NCI-H1436 (cell line): ENCODE results near the gene CLSTN1.
A peak's percentile ranks its signal among the peaks of the same experiment; 100 is the strongest.
"Not testable (repeated sequence)": the region's sequence is repeated elsewhere in the genome, so short reads cannot be mapped to it uniquely, and the experiment has no call there.

ENCODE experiments used
- DNase-seq: peaks from one replicate; lab custom pipeline; 2025; lab: John Stamatoyannopoulos, UW

Gene CLSTN1

DNA sequence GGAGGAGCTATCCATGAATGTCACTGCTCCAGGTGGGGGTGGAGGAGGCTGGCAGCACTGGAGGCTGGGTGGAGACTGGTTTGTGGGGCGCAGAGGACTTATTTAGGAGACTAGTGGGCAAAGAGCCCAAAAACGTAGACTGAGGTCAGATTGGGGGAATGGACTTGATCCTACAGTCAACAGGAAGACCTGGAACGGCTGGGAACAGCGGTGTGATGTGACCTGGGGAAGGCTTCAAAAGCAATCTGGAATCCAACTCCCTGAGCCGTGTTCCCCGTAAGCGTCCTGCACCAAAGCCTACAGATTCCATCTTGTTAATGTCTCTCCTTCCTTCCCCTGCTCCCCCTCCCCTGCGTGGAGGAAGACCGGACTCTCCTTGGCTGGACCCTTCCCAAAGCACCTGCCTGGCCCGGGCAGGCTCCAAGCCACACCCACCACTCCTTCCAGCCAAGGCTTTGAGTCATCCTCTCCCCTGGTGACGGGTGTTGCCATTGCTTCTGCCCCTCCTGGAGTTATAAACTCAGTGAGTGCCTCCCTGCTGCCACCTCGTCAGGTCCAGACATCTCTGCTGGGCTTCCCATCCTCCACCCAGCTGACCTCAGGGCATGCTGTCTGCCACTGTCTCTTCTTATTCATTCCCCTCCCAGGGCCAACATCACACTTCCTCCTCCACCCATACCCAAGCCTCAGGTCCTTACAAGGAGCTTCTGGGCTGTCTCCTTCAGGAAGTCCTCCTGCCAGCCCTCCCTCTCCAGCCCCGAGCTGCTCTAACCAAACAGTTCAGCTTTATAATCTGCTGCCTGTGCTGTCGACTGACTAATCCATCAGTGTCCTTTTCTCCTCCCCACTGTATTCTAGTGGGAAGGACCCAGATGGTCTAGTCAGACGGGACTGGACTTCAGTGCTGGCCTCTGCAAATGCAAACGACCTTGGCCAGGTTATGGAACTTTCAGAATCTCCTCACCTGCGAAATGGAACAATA lies 1.6 kb upstream of the CLSTN1 start:
- peak; percentile 19 for DNase-seq

DNA sequence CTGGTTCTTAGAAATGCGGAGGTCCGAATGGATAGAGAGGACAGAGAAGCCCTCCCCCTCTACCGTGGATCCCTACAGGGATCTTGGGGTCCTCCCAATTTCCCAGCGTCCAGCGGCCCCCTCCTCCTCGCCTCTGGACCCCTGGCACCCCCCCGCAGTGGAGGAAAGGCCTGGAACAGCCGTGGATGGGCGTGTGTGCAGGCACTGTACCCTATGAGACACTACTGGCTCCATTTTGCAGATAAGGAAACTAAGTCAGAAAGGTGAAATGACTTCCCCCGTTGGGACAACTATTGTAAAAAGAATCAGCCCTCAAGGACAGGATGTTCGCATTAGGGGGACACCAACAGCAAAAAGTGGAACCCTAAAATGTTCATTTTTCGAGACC lies 931 bp upstream of the CLSTN1 start:
- DNase-seq = no peak

DNA sequence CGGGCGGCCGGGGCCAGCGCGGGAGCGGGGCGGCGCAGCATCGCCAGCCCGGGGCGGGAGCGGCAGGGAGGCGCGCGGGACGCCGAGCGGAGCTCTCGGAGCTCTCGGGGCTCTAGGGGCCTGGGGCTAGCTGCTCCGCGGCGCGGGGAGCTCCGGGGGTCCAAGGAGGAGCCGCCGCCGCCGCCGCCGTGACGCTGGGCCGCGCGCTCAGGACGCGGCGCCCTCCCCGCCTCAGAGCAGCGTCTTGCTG lies 147 bp downstream of the CLSTN1 start:
- no peak for DNase-seq

DNA sequence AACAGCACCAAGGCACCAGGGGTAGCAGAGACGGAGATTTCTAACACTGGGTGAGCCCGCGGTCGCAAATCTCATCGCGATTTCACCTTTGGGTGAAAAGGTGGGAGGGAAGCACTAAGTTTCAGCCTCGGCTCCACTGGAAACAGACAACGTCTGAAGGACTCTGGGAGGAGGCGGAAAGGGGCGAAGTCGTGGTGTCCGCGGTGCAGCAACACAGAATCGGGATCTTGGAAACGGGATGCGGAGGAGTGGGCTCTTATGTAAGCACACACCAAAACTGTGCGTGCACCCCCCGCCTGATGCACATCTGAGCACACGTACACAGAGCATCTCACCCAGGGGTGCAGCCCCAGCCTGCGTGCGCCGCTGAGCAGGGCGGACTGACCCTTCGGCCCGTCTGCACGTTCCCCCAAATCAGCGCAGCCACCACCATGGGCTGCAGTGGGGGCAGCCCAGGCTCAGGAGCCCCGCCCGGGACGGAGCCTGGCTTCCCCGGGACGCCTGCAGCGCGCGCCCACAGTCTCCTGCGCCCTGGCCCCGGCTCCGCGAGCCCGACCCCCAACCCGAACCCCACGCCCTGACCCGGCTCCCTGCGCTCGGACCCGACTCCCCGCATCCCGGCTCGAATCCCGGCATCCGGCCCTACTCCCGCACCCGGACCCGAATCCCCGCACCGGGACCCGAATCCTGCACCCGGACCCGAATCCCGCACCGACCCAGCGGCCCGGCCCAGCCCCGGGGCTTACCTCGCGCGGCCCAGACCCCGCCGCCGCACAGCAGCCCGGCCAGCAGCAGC lies 670 bp downstream of the CLSTN1 start:
- no peak for DNase-seq

DNA sequence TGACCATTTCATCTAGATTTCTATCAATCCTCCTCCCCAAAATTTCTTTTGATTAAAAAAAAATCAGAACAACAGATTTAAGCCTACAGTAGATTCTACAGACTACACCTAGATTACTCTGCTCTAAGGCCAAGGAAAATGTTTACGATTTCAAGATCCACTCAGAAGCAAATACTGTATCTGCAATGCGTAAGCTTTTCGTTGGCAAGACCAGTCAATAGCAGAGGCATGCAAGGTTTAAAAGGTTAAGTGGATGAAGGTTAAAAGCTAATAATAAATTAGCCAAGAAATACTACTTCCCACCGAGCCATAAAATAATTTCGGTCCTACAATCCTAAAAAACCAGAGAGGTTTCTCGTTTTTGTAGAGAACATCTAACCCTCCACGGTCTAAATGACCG lies 1.3 kb downstream of the CLSTN1 start:
- no peak for DNase-seq

DNA sequence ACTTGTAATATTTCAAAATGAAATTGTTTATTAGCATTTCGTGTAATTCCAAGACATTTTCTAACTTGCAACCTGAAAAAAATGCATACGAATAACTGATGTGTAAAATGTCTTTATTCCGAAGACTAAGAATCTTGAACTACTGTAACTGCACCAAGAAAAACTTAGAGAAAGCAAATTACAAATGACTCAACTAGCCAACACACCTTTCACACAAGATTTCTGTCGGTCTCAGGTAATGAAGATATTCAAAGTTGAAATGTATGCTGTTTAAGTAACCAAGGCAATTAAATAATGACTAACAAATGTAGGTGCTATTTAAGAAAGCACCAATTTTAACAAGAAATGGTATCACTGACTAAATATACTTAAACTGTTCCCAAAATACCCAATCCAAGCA lies 2.1 kb downstream of the CLSTN1 start:
- no peak for DNase-seq

DNA sequence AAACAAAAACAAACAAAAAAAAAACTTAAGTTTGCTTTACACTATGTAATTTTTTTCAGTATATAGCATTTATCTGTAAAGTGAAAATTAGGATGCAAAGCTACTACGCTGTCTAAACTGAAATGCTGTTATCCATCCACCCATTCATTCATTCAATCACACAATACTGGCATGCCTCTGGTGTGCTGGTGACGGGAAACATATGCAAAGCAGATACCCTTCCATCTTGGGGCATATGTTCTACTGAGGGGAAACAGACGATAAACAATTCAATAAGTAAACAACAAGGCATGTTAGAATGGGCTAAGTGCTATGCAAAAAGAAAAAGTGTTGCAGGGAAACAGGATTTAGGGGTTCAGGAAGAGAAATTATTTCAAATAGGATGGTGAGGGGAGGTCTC lies 3.2 kb downstream of the CLSTN1 start:
- no peak for DNase-seq

DNA sequence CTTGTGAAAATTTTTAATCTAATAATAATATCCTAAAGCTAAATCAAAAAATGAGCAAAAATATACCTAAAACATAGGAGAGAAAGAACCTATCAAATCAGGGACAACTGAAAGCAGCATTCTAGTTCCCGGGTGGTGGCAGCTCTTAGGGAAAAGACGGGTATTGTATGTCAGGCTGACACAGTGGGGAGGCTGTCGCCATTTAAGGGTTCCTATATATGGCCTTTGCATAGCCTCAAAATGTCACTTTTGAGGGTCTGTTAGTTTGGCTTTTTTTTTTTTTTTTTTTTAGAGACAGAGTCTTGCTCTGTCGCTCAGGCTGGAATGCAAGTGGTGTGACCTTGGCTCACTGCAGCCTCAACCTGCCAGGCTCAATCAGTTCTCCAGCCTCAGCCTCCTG lies 6.0 kb downstream of the CLSTN1 start:
- no peak for DNase-seq

DNA sequence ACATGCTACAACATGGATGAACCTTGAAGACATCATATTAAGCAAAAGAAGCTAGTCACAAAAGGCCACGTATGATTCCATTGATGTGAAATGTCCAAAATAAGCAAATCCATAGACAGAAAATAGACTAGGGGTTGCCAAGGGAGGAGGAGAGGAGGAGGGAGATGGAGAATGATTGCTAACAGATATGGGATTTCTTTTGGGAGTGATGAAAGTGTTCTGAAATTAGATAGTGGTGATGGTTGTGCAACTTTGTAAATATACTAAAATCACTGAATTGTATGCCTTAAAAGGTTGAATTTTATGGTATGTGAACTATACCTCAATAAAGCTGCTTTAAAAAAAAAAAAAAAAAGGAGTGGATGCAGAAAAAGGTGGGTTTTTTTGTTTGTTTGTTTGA lies 7.6 kb downstream of the CLSTN1 start:
- no peak for DNase-seq

DNA sequence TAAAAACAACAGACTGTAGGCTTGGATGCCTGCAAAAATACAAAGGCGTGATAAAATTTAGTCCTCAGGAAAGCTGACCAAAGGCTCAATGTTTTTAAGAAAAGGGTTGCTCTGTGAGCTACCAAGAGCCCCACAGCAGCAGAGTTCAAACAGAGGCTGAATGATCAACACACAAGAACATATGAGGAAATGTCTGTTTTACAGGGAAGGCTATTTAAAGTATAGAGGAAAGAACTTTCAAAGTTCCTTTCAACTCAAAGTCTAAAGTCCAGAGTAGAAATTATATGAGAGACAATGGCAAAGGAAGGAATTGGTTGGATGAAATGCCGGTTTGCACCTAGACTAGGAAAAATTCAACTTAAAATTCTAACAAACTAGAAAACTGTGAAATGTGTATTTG lies 8.6 kb downstream of the CLSTN1 start:
- DNase-seq = no peak

DNA sequence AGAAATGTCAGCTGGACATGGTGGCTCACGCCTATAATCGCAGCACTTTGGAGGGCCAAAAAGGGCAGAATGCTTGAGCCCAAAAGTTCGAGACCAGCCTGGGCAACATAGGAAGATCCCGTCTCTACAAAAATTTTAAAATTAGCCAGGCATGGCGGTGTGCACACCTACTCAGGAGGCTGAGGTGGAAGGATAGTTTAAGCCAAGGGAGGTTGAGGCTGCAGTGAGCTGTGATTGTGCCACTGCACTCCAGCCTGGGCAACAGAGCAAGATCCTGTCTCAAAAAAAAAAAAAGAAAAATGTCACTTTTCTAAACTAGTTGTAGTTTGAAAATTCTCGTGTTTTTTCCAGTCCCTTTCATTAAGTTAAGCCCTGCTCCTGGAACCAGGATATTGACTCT lies 9.1 kb downstream of the CLSTN1 start:
- no peak for DNase-seq

DNA sequence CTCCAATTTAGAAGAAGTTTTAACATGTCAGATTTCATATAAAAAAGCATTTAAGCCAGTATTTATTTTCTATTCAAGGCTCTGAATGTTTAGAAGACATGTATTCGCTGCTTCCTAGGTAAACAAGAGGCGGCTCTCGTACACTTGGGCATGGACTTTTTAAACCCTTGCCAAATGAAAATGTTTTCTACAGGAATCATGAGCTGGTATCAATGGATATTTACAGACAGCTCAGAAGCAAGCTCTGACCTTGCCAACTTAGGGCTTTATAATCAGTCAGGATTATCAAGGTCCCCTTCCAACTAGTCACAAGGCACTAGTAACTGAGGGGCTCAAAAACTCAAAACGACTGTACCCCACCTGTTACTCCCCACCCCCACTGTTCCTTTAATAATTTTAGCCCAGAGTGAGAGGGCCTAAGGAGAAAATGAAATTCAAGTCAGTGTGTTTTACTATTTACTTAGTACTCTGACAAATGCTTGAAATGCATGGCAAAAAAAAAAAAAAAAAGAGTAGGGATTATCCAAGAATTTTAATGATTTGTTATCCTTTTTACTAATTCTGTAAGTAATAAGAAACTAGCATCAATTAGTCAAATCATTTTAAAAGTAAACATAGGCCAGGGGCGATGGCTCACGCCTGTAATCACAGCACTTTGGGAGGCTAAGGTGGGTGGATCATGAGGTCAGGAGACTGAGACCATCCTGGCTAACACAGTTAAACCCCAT lies 12.4 kb downstream of the CLSTN1 start:
- no peak for DNase-seq

DNA sequence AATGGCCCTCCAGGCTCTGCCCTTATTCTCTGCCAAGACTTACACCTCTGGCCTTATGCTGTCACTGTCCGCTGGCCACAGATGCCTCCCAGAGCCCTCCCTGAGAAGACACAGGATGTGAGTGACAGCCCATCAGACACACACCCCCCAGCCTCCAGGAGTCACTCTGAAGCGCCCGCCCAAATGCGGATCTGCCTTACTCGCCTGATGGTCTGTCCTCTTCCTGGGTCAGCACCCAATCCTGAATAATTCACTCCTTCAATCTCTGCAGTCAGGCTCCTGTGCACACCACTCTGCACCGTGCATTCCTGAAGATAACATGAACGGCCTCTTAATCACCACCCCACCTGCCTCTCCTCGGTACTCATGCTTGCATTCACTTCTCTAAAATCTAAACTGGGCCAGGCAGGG lies 14.7 kb downstream of the CLSTN1 start:
- DNase-seq = no peak

DNA sequence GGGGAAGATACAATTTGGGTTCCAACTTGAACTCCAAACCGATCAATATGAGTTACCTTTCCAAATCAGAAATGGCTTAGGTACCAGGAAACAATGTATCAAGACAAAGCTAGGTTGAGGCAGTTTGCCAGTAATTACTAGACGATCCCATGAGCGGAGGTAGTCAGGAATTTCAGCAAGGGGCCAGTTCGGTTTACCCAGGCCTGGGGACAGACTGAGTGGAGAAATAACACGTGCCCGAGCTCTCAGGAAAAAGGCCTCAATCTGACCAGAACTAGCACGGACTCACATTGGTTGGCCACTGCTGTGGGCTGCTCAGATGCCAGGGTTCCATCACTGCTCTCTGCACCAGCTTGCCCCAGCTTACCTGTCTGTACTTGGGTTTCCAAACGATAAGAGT lies 15.3 kb downstream of the CLSTN1 start:
- no peak for DNase-seq

DNA sequence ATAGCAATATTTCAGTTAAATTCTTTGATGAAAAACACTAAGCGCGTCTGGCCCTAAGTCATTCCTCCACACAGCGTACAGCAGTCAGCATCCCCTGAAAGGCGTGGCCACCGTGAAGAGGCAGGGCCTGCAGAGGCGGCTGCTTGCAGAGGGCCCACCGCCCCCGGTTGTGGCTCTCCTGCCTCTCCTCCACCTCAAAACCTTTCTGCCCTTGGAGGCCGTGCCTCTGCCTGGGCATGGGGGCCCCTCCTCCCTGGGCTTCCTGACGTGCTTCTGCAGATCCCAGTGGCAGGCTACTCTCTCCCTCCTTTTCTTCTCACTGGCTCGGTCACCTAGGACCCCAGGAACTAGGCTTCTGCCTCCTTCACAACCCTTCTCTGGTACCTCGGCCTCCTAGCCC lies 16.2 kb downstream of the CLSTN1 start:
- no peak for DNase-seq

DNA sequence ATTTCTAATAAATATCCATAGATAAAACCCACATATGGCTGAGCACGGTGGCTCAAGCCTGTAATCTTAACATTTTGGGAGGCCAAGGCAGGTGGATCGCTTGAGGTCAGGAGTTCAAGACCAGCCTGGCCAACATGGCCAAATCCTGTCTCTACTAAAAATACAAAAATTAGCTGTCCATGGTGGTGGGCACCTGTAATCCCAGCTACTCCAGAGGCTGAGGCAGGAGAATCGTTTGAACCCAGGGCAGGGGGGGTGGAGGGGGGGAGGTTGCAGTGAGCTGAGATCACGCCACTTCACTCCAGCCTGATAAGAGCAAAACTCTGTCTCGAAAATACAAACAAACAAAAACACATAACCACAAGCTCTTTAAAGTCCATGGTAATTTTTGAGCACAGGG lies 17.8 kb downstream of the CLSTN1 start:
- DNase-seq = not testable (repeated sequence)

DNA sequence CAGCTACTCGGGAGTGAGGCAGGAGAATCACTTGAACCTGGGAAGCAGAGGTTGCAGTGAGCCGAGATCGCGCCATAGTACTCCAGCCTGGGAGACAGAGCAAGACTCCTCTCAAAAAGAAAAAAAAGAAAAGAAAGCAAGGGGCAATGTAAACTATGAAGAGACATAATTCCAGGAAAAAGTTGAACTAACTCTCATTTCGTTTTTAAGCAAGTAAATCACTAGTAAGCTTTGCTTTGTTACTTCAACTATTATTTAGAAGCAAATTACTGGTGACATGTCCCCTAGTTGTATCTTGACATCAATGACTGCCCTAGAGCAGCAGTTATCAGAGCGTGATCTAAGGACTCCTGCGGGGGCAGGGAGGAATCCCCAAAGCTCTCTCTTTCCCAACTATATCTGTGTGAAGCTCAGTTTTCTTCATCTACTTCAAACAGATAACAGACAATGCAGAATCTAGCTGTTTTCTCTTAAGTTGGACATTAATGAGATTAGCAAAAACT lies 18.7 kb downstream of the CLSTN1 start:
- DNase-seq = no peak

DNA sequence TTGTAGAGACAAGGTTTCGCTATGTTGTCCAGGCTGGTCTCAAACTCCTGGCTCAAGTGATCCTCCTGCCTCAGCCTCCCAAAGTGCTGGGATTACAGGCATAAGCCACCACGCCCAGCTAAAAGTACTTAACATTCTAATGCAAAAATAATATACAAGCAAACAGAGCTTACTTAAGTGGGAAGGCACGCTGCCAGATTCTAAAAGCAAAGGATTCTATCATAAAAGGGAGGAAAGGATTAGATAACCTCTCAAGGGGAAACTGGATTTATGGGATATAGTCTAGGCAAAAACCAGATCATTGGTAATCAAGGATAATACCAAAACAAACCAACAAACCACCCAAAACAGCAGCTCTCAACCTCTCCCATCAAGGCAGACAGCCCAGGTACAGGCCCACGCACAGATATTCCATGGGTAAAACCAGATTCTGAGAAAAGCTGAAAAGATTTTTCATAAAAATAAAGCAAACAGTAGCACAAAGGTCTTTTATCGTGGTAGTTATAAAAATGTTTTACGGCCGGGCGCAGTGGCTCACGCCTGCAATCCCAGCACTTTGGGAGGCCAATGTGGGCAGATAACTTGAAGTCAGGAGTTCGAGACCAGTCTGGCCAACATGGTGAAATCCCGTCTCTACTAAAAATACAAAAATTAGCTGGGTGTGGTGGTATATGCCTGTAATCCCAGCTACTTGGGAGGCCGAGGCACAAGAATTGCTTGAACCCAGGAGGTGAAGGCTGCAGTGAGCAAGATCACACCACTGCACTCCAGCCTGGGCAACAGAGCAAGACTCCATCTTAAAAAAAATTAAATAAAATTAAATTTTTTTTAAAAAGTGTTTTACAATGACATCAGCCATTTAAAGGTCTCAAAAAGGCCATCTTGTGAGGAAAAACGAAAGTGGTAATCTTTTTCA lies 20.5 kb downstream of the CLSTN1 start:
- DNase-seq = not testable (repeated sequence)

DNA sequence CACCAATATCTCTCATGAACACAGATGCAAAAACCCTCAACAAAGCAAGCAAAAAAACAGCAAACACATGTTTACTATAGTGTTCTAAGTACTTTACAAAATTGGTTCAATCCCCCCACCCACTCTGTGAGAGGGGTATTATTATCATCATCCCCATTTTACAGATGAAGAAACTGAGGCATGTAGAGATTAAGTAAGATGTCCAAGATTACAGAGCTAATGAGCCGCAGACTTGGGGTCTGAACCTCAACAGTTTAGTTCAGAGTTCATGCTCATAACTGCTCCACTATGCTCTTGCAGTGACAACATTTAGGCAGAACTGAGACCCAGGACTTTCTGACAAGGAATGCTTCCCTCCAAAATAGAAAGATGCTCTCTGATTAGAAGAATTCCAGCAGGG lies 21.9 kb downstream of the CLSTN1 start:
- no peak for DNase-seq

DNA sequence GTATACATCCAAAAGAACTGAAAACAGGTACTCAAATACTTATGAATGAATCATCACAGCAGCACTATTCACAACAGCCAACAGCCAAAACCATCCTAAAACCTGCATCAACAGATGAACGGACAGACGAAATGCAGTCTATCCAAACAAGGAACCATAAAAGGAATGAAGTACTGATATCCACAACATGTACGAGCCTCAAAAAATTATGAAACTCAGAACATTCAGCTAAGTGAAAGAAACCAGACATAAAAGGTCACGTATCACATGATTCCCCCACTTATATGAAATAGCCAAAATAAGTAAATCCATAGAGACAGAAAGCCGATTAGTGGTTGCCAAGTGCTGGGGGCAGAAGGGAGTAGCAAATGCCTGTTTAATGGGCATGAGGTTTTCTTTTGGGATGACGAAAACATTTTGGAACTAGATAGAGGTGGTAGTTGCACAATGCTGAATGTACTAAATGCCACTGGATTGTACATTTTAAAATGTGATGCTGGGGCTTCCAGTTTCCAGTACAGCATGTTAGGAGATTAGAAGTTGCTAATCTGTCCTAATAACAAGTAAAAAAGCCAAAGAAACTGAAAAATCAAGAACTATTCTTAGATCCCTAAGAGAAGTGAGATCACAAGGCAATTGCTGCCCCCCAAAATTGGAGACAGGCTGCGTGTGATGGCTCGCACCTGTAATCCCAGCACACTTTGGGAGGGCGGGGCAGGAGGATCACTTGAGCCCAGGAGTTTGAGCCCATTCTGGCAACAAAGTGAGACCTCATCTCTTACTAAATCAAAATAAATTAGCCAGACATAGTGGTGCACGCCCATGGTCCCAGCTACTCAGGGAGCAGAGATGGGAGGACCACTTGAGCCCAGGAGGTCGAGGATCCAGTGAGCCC lies 25.3 kb downstream of the CLSTN1 start:
- no peak for DNase-seq

DNA sequence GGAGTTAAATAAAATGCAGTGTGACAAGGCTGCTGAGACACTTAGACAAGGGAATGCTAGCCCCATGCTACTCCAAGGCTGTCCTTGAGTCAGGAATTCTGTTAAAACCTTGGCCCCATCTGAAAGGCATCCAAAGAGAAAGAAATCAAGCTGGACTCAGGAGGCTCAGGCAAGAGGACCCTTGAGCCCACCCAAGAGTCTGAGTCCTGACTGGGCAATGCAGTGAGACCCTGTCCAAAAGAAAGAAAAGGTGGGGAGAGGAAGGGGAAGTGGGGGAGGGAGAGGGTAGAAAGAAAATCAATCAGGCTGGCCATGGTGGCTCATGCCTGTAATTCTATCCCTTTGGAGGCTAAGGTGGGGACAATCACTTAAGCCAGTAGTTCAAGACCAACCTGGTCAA lies 26.7 kb downstream of the CLSTN1 start:
- no peak for DNase-seq
